Measurements from ENCODE around the gene CYP1B1.

Gene CYP1B1

DNA sequence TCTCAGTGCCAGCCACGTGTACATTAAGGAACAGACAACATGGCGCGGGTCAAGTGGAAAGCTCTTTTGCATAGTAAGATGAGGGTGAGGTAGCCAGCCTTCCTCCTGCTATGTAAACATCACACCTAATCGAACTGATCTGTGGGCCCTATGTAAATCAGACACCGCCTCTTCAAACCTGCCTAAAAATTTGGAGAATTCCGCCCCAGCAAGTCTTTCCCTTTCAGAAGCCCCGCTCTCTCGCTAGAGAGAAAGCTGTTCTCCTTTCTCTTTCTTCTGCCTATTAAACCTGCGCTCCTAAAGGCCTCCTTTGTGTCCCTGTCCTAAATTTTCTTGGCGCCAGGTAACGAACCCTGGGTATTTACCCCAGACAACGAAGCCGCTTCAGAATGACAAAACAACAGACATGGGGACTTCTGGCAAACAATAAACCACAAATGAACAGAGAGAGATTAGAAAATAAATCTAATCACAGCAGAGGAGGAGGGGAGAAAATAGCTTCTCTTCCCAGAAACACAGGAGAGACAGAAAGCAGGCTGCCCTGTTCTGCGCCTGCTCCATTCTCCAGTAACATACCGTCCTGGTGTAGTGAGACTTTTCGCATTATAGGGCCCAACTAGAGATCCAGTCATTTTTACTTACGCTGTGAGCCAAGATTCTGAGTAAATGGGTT lies 31.9 kb upstream of the CYP1B1 start:
- no peak overlapping the region for H3K4me3 ChIP-seq (ENCODE audit: low read depth, low read length)
- TF ChIP-seq, protein P1, sequence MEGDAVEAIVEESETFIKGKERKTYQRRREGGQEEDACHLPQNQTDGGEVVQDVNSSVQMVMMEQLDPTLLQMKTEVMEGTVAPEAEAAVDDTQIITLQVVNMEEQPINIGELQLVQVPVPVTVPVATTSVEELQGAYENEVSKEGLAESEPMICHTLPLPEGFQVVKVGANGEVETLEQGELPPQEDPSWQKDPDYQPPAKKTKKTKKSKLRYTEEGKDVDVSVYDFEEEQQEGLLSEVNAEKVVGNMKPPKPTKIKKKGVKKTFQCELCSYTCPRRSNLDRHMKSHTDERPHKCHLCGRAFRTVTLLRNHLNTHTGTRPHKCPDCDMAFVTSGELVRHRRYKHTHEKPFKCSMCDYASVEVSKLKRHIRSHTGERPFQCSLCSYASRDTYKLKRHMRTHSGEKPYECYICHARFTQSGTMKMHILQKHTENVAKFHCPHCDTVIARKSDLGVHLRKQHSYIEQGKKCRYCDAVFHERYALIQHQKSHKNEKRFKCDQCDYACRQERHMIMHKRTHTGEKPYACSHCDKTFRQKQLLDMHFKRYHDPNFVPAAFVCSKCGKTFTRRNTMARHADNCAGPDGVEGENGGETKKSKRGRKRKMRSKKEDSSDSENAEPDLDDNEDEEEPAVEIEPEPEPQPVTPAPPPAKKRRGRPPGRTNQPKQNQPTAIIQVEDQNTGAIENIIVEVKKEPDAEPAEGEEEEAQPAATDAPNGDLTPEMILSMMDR (IDR thresholded peaks at IDR 0.05; ENCODE audit: borderline replicate concordance, insufficient read depth, low read depth, low read length), result no peak

DNA sequence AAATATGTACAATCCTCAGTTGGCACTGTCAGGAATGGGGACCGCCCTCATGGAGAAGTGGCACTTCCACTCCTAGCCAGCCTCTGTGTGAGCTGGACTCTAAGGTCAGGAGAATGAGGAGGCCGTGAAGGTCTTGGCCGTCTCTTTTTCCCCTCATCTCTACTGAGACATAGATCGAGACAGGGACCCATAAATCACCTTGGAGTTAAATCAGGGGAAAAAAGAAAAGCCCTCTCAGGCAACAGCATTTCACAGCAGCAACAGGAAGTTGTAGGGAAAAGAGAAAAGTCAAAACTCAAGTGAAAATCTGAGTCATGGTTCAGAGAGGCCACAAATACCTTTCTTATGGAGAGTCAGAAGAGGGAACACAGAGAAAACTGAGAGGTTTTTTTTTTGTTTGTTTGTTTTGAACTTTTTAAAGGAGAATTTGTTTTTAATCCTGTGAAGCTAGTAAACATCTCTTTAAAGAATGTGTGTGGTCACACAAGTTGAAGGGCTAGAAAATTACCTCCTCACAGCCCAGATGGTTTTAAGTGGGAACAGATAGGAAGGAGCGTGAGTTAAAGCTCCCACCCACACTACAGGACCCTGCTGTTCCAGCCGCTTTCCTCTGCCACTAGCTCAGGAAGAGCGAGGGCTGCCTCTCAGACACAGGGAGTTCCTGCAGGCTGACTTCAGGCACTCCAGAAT lies 30.6 kb upstream of the CYP1B1 start:
- TF ChIP-seq, protein P1 (IDR thresholded peaks at IDR 0.05; ENCODE audit: borderline replicate concordance, insufficient read depth, low read depth, low read length), result no peak
- H3K4me3 ChIP-seq (ENCODE audit: low read depth, low read length), result no peak overlapping the region

DNA sequence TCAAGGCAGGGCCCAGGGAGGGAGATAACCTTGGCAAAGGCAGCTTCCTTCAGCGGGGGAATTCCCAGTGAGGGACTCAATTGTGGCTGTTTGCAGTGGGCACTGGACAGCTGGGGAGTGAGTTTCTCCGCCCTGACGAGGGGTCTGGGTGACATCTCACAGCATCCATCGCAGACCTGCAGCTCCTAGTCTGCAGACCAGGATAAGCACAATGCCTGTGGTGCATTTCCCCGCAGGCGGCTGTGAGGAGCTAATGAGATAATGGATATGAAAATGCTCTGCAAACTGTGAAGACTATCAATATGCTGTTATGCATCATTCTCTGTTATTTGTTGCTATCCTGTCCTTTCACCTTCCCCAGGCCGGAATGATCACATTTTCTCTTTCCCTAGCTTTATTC lies 30.0 kb upstream of the CYP1B1 start:
- TF ChIP-seq, protein P1 (IDR thresholded peaks at IDR 0.05; ENCODE audit: borderline replicate concordance, insufficient read depth, low read depth, low read length), result no peak
- no peak overlapping the region for H3K4me3 ChIP-seq (ENCODE audit: low read depth, low read length)

DNA sequence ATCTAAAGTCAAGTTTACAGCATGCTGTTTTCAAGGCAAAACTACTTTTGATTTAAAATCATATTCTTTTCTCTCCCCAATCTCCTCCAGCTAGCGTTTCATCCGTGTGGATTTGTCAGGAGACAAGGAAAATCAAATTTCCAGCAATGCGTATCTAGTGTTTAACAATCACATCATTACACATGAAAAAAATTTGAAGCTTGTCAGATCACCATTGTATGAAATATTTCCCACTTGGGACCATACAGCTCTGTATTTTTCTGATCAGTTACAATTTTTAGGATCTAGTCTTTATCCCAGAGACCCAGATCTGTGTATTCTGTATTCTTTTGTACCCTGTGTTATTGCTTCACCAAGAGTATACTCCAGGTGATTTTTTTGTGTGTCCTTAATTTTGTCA lies 28.6 kb upstream of the CYP1B1 start:
- no peak overlapping the region for H3K4me3 ChIP-seq (ENCODE audit: low read depth, low read length)
- TF ChIP-seq, protein P1 (IDR thresholded peaks at IDR 0.05; ENCODE audit: borderline replicate concordance, insufficient read depth, low read depth, low read length), result no peak

DNA sequence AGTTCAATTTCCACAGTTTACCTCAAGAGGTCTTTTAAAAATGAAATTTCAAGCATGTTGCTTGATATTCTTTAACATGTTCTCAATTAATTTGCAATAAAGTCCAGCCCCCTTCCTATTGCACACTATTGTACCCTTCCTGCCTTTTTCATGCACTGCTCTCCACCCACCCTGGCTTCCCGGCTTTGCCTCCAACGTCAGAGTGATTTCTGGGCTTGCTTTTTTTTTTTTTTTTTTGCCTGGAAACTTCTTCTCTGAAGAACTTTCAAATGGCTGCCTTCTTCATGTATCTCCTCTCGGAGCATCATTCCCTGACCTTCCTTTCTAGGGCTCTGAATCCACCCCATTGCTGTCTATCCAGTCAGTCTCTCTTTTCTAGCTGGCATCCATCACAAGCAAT lies 24.4 kb upstream of the CYP1B1 start:
- TF ChIP-seq, protein P1 (IDR thresholded peaks at IDR 0.05; ENCODE audit: borderline replicate concordance, insufficient read depth, low read depth, low read length), result no peak
- H3K4me3 ChIP-seq (ENCODE audit: low read depth, low read length), result no peak overlapping the region

DNA sequence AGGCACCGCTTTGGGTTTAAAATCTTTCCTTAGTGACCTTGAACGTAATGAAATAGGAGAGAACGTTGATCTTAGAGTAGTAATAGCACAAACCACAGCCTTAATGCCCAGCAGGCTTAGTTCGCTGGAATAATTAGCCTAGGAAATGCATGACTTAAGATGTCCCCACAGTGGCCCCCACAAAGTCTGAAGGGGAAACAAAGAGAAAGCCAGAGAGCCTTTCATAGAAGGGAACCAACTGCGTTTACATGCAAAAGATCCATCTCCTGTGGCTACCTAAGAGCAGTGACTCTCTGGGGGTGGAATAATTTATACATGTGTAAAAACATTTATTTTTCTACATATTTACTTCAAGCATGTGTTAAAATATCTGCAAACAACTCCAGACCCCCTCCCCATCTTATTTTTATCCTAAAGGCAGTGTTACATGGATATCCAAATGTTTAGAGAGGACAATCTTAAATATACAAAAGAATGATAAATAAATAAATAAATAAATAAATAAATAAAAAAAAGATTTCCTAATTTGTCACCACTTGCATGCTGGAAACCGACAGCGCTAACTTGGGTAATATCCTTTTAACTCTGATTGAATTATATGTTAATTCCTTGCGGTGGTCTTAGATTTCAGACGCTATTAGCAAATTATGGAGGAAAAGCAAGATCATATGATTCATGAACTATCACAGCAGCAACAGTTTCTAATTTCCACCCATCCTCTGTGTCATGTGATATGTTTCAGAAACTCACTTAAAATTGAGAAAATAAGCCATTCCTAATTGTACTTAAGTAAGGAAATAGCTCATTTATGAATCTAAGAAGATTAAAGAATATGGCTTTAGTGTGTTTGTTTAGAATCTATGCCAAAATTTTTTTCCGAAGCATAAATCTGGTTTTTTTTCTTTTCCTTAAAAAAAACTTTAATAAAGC lies 23.4 kb upstream of the CYP1B1 start:
- TF ChIP-seq, protein P1 (IDR thresholded peaks at IDR 0.05; ENCODE audit: borderline replicate concordance, insufficient read depth, low read depth, low read length), result no peak
- no peak overlapping the region for H3K4me3 ChIP-seq (ENCODE audit: low read depth, low read length)
